Measurements from ENCODE around the gene CC2D1B. TPM values are rescaled to one million over a fixed set of nuclear protein-coding genes. Genes with fewer than 3 reads are reported as not detected.

Gene CC2D1B
- total RNA-seq (2012; rRNA removed) (15.6 and 17.2 TPM in 2 replicates), polyA plus RNA-seq (2012; rRNA removed) (16.4 and 16.9 TPM in 2 replicates), Bru-seq, nascent RNA (percentile 63 among the genes with signal in this experiment), BruChase-seq, experiment 1, labeled RNA remaining after a 6-hour chase (percentile 63 among the genes with signal in this experiment), BruChase-seq, experiment 2, labeled RNA remaining after a 2-hour chase (percentile 62 among the genes with signal in this experiment)
- polyA plus RNA-seq (2012; cell fraction: cytosol; rRNA removed) = 9.8 and 10.7 TPM in 2 replicates
- polyA plus RNA-seq (2012; cell fraction: nucleus; rRNA removed; ENCODE audit: low replicate concordance) = 39.6 and 49.2 TPM in 2 replicates
- long read RNA-seq, transcript CC2D1B-201 (25 exons, 3,377 nt) = major isoform, 6 of 21 reads
- long read RNA-seq, partial matches to known transcripts = 8 of 21 reads
- long read RNA-seq, other reads (novel, unspliced or antisense) = 7 of 21 reads

- in situ Hi-C loops (cut with MboI; ENCODE audit: low sequenced_read_pairs) = no loop called here
- WGBS, 2 experiments (ENCODE audit: extremely low coverage in 2 of 2, insufficient read length in 1 of 2) = 0% methylated on average over 24 of the region's 92 CpGs; no CpG with 5 or more reads in 1 of the 2 experiments
- no TSS peak for BruUV-seq (replicated peaks)
- Histone ChIP-seq H3K23ac (ENCODE audit: low read depth, low read length) (peak within 1 kb of the TSS; percentile 39), H4K91ac (ENCODE audit: insufficient read depth, low read depth, low read length) (peak within 1 kb of the TSS; percentile 70), H2BK120ac (ENCODE audit: low read depth, low read length) (peak within 1 kb of the TSS; percentile 4), H3K27me3 (ENCODE audit: control insufficient read depth, insufficient read depth, low read length) (no peaks in the 10 kb centered on the region), H3K9me1 (ENCODE audit: insufficient read depth, low read length) (peaks cover 17% of the 10 kb centered on the region), H3K18ac (ENCODE audit: low read depth, low read length) (peak within 1 kb of the TSS; percentile 37), H2BK20ac (ENCODE audit: low read depth, low read length) (peak within 1 kb of the TSS; percentile 20; the same call in 1 of the 2 replicates), H2AK5ac (ENCODE audit: low read depth, low read length) (peak within 1 kb of the TSS; percentile 96), H2AFZ (replicated peaks; ENCODE audit: low read length, poor library complexity) (peak within 1 kb of the TSS; percentile 88), H2BK5ac (ENCODE audit: low read depth, low read length, poor library complexity, severe bottlenecking) (peak within 1 kb of the TSS; percentile 35), H3K56ac (ENCODE audit: extremely low read depth, insufficient read depth, low read length) (peak within 1 kb of the TSS; percentile 73), H3K36me3 (ENCODE audit: control insufficient read depth, insufficient read depth, low read length) (peaks cover 20% of the 10 kb centered on the region), H3K4ac (ENCODE audit: low read depth, low read length) (peak within 1 kb of the TSS; percentile 70), H4K8ac (ENCODE audit: low read depth in 2 of 2, low read length in 2 of 2) (peak within 1 kb of the TSS; percentile 76 to 87), H3K14ac (replicated peaks; ENCODE audit: low read depth, low read length) (peak within 1 kb of the TSS; percentile 67), H4K5ac (ENCODE audit: low read depth, low read length) (peak within 1 kb of the TSS; percentile 61), H3K4me3 (ENCODE audit: insufficient read depth, low read depth, low read length) (peak within 1 kb of the TSS; percentile 77), H2AK9ac (replicated peaks; ENCODE audit: low read depth, low read length, poor library complexity) (peak within 1 kb of the TSS; percentile 59), H3K9me3 (ENCODE audit: control insufficient read depth, insufficient read depth, low read length) (no peaks in the 10 kb centered on the region), H3K9ac (ENCODE audit: low read depth, low read length) (peak within 1 kb of the TSS; percentile 87), H3K27ac (ENCODE audit: insufficient read depth, low read length) (peak within 1 kb of the TSS; percentile 73), H2BK15ac (ENCODE audit: low read depth, low read length) (0 out of 3 replicates have a peak within 1 kb of the TSS, but pooled peaks have one; percentile 4), H3K4me2 (ENCODE audit: low read depth, low read length) (peak within 1 kb of the TSS; percentile 71), H4K20me1 (ENCODE audit: insufficient read depth, low read length) (peaks cover 12% of the 10 kb centered on the region; the same call in 1 of the 2 replicates), H3K79me1 (ENCODE audit: low read depth in 1 of 2, low read length in 2 of 2) (peaks cover 19 to 46% of the 10 kb centered on the region in 2 experiments), H3K4me1 (ENCODE audit: control insufficient read depth, insufficient read depth, low read length) (peaks cover 7% of the 10 kb centered on the region)
- dilution Hi-C loops (cut with HindIII; ENCODE audit: low sequenced_read_pairs, unreplicated experiment) = no loop called here
- DNase-seq = peak; percentile 94
- ChIA-PET POLR2A (ENCODE audit: unreplicated experiment) (interaction anchor here (0.6 kb wide), 1 partner anchor 277 kb away, joined by 9 read pairs; no protein-coding TSS in a partner anchor), CTCF (interaction anchor here (0.7 kb wide), 1 partner anchor 1568 kb away, joined by 3 read pairs; no protein-coding TSS in a partner anchor)
- intact Hi-C loops (cut with micrococcal nuclease) = loop anchor here (2.0 kb wide), 1 partner anchor 321 kb away; no protein-coding TSS in a partner anchor
- ATAC-seq (ENCODE audit: low read depth) = peak; percentile 92
- no peak for TF ChIP-seq RCOR1 (IDR thresholded peaks at IDR 0.05; ENCODE audit: insufficient replicate concordance, low read length)
- no peak for TF ChIP-seq SMC3 (IDR thresholded peaks at IDR 0.05; ENCODE audit: low read depth, low read length)
- no peak for TF ChIP-seq ELK1 (IDR thresholded peaks at IDR 0.05; ENCODE audit: borderline replicate concordance, low read depth, low read length)
- peak; percentile 75 for TF ChIP-seq BHLHE40 (IDR thresholded peaks at IDR 0.05; ENCODE audit: low read depth, low read length)
- no peak for TF ChIP-seq CEBPB (IDR thresholded peaks at IDR 0.05; ENCODE audit: low read depth, low read length)
- TF ChIP-seq CTCF (conservative IDR thresholded peaks at IDR 0.05; ENCODE audit: low read depth, low read length) = 0 out of 2 replicates have a peak, but pooled peaks have one; percentile 2
- peak; percentile 58 for TF ChIP-seq POLR2A (IDR thresholded peaks at IDR 0.05; ENCODE audit: low read depth, low read length)
- no peak for TF ChIP-seq MXI1 (IDR thresholded peaks at IDR 0.05; ENCODE audit: borderline replicate concordance, low read depth, low read length)
- TF ChIP-seq USF2 (IDR thresholded peaks at IDR 0.05; ENCODE audit: low read depth, low read length) = peak; percentile 99
- TF ChIP-seq MAFK (IDR thresholded peaks at IDR 0.05; ENCODE audit: low read depth, low read length) = no peak
- 0 out of 2 replicates have a peak, but pooled peaks have one; percentile 4 for TF ChIP-seq RAD21 (IDR thresholded peaks at IDR 0.05; ENCODE audit: low read length)
These were observed at the start of gene CC2D1B for GRCh38 chr1:52365746-52366516. Gene CC2D1B, minus strand, starts transcription at chr1:52366205. Its CDS starts 1,585 bp downstream, at chr1:52364620.

All from IMR-90 (cell line).